K562 (cell line): ENCODE measurements around the gene RERE. TPM values are rescaled to one million over a fixed set of nuclear protein-coding genes. Genes with fewer than 3 reads are reported as not detected.

Experiments used
- ATAC-seq: fragments of 200-7000 bp; cut with Tn5 transposase; 3 replicates; pipeline ENCODE4 v1.9.1; 2020; ENCODE audit warnings: moderate library complexity
- BruUV-seq: library from RNA; stranded (reverse); fragments of 400-500 nt; replicated peaks from 2 replicates; lab custom pipeline; 2021; lab: Mats Ljungman, UMichigan
- CTCF ChIA-PET: fragments of 300-600 bp; formaldehyde crosslinking; extraction: SDS; loops from one replicate; lab custom pipeline; 2021; ENCODE audit warnings: low intra/inter-chr PET ratio; lab: Yijun Ruan, JAX
- POLR2A ChIA-PET: fragments of 300-600, 350-650 bp; sonication (Branson Sonifier 250); formaldehyde crosslinking; extraction: SDS; loops from one replicate; lab custom pipeline; 2021; ENCODE audit warnings: antibody characterized with exemption, inconsistent platforms; lab: Yijun Ruan, JAX
- DNase-seq, 4 experiments: peaks; one replicate each; pipeline versions ENCODE4 v3.0.0 to v3.0.0-alpha.2; 2011 to 2018; ENCODE audit warnings: low spot score in 3 of 4, mixed read lengths in 3 of 4; ENCODE audit errors: extremely low read depth in 1 of 4
- FAIRE-seq: peaks from 2 replicates; lab custom pipeline; 2011; peaks lifted over from hg19 to GRCh38; lab: Jason Lieb, UNC
- H2AFZ ChIP-seq: 2 replicates; pipeline ENCODE4 v1.6.0; 2011; ENCODE audit warnings: low read depth, low read length, control low read depth, inconsistent platforms
- H3K27ac ChIP-seq: fragments of 200-600 bp; 3 replicates; pipeline ENCODE4 v1.8.0; 2011; ENCODE audit warnings: low read depth, mild to moderate bottlenecking, control low read depth, inconsistent platforms, low read length, moderate library complexity, mixed read lengths; ENCODE audit errors: extremely low read depth
- H3K27me3 ChIP-seq, 2 experiments: fragments of 300-600 bp in 1 of 2; 2 replicates in 1 of 2; 3 replicates in 1 of 2; pipeline versions ENCODE4 v1.6.0 to v1.8.0; 2011; ENCODE audit warnings: inconsistent platforms in 2 of 2, low read length in 2 of 2, mild to moderate bottlenecking in 1 of 2, mixed read lengths in 1 of 2, moderate library complexity in 1 of 2; ENCODE audit not compliant: control insufficient read depth in 2 of 2, insufficient read depth in 2 of 2
- H3K36me3 ChIP-seq: fragments of 300-600 bp; 3 replicates; pipeline ENCODE4 v1.8.0; 2011; ENCODE audit warnings: mild to moderate bottlenecking, low read length, inconsistent platforms; ENCODE audit not compliant: control insufficient read depth, insufficient read depth
- H3K4me1 ChIP-seq, 2 experiments: fragments of 200-600 bp in 1 of 2; replicated peaks in 1 of 2; 2 replicates in 1 of 2; 3 replicates in 1 of 2; pipeline versions ENCODE4 v1.5.1 to v1.8.0; 2011; ENCODE audit warnings: inconsistent platforms in 2 of 2, low read length in 2 of 2, mild to moderate bottlenecking in 1 of 2, mixed read lengths in 1 of 2, moderate library complexity in 1 of 2; ENCODE audit not compliant: control insufficient read depth in 2 of 2, insufficient read depth in 2 of 2
- H3K4me2 ChIP-seq: 2 replicates; pipeline ENCODE4 v1.6.1; 2011; ENCODE audit warnings: low read length, control low read depth, inconsistent platforms, mixed read lengths; ENCODE audit not compliant: insufficient read depth
- H3K4me3 ChIP-seq: fragments of 200-600 bp; sonication (generic), shearing (Covaris generic); 2 replicates; pipeline ENCODE4 v1.5.1; 2016; ENCODE audit warnings: control low read depth, inconsistent platforms
- H3K79me2 ChIP-seq: fragments of 200-600 bp; 3 replicates; pipeline ENCODE4 v1.8.0; 2011; ENCODE audit warnings: low read length, inconsistent platforms; ENCODE audit not compliant: control insufficient read depth, insufficient read depth
- H3K9ac ChIP-seq, 2 experiments: 2 replicates each; pipeline versions ENCODE4 v1.6.0 to v1.6.1; 2011; ENCODE audit warnings: low read depth in 2 of 2, low read length in 2 of 2, control low read depth in 1 of 2, inconsistent platforms in 1 of 2, mild to moderate bottlenecking in 1 of 2, mixed read lengths in 1 of 2; ENCODE audit not compliant: insufficient read depth in 1 of 2
- H3K9me1 ChIP-seq: one replicate; pipeline ENCODE4 v1.6.0; 2011; ENCODE audit warnings: inconsistent platforms, mild to moderate bottlenecking, low read length, moderate library complexity; ENCODE audit not compliant: control insufficient read depth, insufficient read depth
- H3K9me3 ChIP-seq: replicated peaks from 2 replicates; pipeline ENCODE4 v1.5.1; 2011; ENCODE audit warnings: low read depth, low read length, inconsistent platforms; ENCODE audit not compliant: control insufficient read depth, insufficient read depth
- H4K20me1 ChIP-seq: replicated peaks from 2 replicates; pipeline ENCODE4 v1.6.1; 2011; ENCODE audit warnings: low read length, inconsistent platforms, mixed read lengths; ENCODE audit not compliant: control insufficient read depth, insufficient read depth
- HLTF ChIP-seq: fragments of 450-650 bp; IDR thresholded peaks from 2 replicates; pipeline ENCODE4 v1.6.1; 2016
- ZBTB26 ChIP-seq: fragments of 450-650 bp; formaldehyde crosslinking; IDR thresholded peaks from 2 replicates; pipeline ENCODE4 v1.4.0; 2022; ENCODE audit warnings: missing genetic modification characterization
- ZBTB5 ChIP-seq: fragments of 450-650 bp; IDR thresholded peaks from 2 replicates; pipeline ENCODE4 v1.6.1; 2017; ENCODE audit warnings: antibody characterized with exemption
- ZNF124 ChIP-seq: sonication (generic); formaldehyde crosslinking; IDR thresholded peaks from 2 replicates; pipeline ENCODE4 v1.8.1; 2022; ENCODE audit warnings: missing genetic modification reagents
- WGBS: fragments of 100-300 bp; shearing (Covaris generic); methylation state at CpG from one replicate; pipeline ENCODE4 v1.1.6; 2016; ENCODE audit warnings: low coverage, mixed read lengths; ENCODE audit not compliant: insufficient coverage; ENCODE audit errors: missing lambda C conversion rate; 5-methylcytosine and 5-hydroxymethylcytosine counted together
- in situ Hi-C: fragments of 300-500 bp; cut with MboI; formaldehyde crosslinking; loops from 4 replicates; pipeline ENCODE4 v1.15.0; 2018; ENCODE audit warnings: inconsistent platforms, mixed read lengths
- intact Hi-C: fragments of 100-400 bp; cut with micrococcal nuclease; formaldehyde crosslinking; loops from 2 replicates; pipeline ENCODE4 v1.14.2; 2022
- polyA plus RNA-seq, 8 experiments: library from polyadenylated mRNA; depleted of rRNA in 4 of 8; stranded (reverse) in 5 of 8; unstranded in 3 of 8; fragments of >200 nt; fragmentation: Nextera tagmentation in 2 of 8; fragmentation: Illumina TruSeq in 1 of 8; extraction: Ambion mirVana in 2 of 8; extraction: Trizol in 1 of 8; gene quantifications; 2 replicates each; pipeline versions ENCODE4 v1.2.1 to v1.2.3, GENCODE V29; 2011 to 2014; ENCODE audit warnings: inconsistent platforms in 1 of 8, missing spikeins in 1 of 8
- total RNA-seq, 7 experiments: library from RNA; depleted of rRNA in 6 of 7; stranded (reverse); fragments of >200 nt in 6 of 7; fragmentation: Illumina TruSeq in 2 of 7; extraction: Trizol in 2 of 7; gene quantifications; 2 replicates each; pipeline versions ENCODE4 v1.2.1 to v1.2.3, GENCODE V29; 2011 to 2021; ENCODE audit warnings: low replicate concordance in 1 of 7

RERE gene
- total and polyA plus RNA-seq, 9 of the 15 experiments (the other 6 are each of a cell fraction or from before 2014, with no cell fraction given): 3.0 to 51.5 (median 13.4) TPM

- Histone ChIP-seq H3K4me3 (no peak overlapping the region), H4K20me1 (peaks cover 31% of the 10 kb centered on the region), H3K79me2 (peaks cover 90% of the 10 kb centered on the region), H3K9ac (no peak overlapping the region), H3K4me2 (no peak overlapping the region), H3K27ac (no peak overlapping the region), H3K4me1 (peaks cover 8 to 63% of the 10 kb centered on the region in 2 experiments; a peak in 4 of 5 replicates), H3K36me3 (no peaks in the 10 kb centered on the region), H3K27me3 (no peaks in the 10 kb centered on the region)
- BruUV-seq: no TSS peak
- POLR2A ChIA-PET: interaction anchor here (0.6 to 1.9 kb wide), 6 partner anchors 10 to 83 kb away, joined by 3 to 6 read pairs (median 3); no protein-coding TSS in a partner anchor
- no peak for ATAC-seq
- DNase-seq: no peak
- WGBS: 88% methylated on average over 4 of the region's 4 CpGs
- no peak for FAIRE-seq
- TF ChIP-seq ZBTB5 (no peak), ZBTB26 (CRISPR knock-in tag) (no peak), ZNF124 (CRISPR knock-in tag) (no peak), HLTF (no peak)
- TF ChIP-seq, all 486 proteins: peak for 0
- Histone ChIP-seq H3K9me3 (no peaks in the 10 kb centered on the region), H3K9me1 (peaks cover 5% of the 10 kb centered on the region), H2AFZ (no peak overlapping the region)
- CTCF ChIA-PET: no interaction called here
- intact Hi-C loops (no loop called here), in situ Hi-C loops (no loop called here)
Observed at GRCh38 chr1:8663090-8663802, 154.2 kb downstream of the RERE start.
